GM18526 (cell line): ENCODE measurements around the gene KCNMB1.

Source experiments
- POLR2A ChIP-seq: IDR thresholded peaks from 3 replicates; pipeline ENCODE4 v1.6.1; 2011; ENCODE audit not compliant: insufficient read length; ENCODE audit errors: extremely low read depth

Gene KCNMB1, protein sequence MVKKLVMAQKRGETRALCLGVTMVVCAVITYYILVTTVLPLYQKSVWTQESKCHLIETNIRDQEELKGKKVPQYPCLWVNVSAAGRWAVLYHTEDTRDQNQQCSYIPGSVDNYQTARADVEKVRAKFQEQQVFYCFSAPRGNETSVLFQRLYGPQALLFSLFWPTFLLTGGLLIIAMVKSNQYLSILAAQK

GRCh38 chr5:170388818-170389549, at the start of gene KCNMB1:
TSS of gene KCNMB1 (minus strand) at chr5:170389367. CDS start at chr5:170385447, 3,920 bp downstream.
- TF ChIP-seq POLR2A, result no peak

- no peak for TF ChIP-seq POLR2A
Measured at GRCh38 chr5:170438581-170438980, 49.4 kb upstream of the KCNMB1 start.

- TF ChIP-seq POLR2A, result no peak
Measured at GRCh38 chr5:170437621-170438375, 48.6 kb upstream of the KCNMB1 start.

GRCh38 chr5:170436335-170436734, 47.2 kb upstream of the KCNMB1 start:
- TF ChIP-seq POLR2A, result no peak

DNA sequence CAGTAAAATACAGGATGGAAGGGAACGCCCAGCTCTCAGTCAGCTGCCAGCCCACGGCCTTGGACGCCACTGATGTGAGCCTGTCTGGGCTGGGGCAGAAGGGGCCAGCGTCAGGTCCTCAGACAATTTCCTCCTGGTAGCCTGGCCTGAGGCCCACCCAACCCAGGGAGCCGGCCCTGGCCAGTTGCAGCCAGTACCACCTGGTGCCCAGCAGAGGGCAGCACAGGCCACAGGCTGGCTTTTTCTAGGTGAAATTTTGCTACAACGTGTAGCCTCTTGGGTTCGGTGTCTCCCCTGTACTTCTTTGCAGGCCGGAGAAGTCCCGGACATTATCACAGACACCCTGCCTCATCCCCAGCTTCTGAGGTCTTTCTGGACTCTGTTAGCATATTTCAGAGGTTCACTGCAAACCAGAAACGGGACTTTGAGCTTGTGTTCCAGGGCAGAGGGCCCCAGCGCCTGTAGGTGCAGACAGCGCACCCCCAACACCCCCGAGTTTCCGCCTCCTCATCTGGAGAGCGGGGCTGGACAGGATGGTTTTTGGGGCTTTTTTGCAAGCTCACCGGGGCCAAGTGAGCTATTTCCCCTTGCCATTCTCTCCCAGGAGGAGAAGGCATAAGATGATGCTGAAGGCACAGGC, 45.9 kb upstream of the KCNMB1 start:
- no peak for TF ChIP-seq POLR2A

GRCh38 chr5:170432669-170433068, 43.5 kb upstream of the KCNMB1 start:
- TF ChIP-seq POLR2A, result no peak

- no peak for TF ChIP-seq POLR2A
Measured at GRCh38 chr5:170431571-170431970, 42.4 kb upstream of the KCNMB1 start.

GRCh38 chr5:170430866-170431437, 41.8 kb upstream of the KCNMB1 start:
- TF ChIP-seq POLR2A, result no peak

- no peak for TF ChIP-seq POLR2A
Measured at GRCh38 chr5:170430256-170430655, 41.1 kb upstream of the KCNMB1 start.

DNA sequence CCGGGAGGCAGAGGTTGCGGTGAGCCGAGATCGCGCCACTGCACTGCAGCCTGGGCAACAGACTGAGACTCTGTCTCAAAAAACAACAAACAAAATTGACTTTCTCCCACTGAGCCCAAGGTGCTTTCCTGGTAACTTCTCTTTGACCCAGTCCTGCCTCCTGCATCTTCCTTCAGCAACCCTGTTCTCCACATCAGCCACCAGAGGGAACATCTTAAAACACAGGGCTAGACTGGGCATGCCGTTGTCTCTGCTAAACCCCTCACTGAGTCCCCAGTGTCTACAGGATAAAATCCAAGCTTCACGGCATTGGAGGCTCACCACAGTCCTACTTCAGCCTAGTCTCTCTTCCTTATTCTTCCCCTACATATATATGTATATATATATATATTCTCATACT, 39.8 kb upstream of the KCNMB1 start:
- no peak for TF ChIP-seq POLR2A

DNA sequence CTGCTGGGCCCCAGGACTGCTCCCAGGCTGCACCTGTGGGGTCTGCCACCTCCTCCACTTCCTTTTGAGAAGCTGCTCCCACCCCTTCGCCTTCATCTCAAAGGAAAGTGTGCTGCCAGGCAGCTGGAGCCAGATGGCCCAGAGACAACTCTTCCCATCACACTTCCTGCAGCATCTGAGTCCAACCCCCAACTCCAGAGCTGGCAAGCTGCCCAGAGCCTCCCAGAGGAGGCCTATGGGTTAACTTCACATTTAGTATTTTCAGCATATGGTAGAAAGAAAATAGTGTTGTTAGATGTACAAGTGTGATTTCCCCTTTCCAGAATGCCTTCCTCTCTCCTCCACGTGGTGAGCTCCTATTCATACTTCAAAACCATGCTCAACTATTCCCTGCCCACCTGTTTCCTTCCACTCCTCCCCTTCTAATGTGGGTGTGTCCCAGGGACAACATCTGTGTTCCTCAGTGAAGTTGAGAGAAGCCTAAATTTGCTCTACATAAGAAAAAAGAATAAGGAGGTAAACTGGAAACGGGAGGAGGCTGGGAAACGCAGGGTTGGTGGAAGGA, 38.6 kb upstream of the KCNMB1 start:
- TF ChIP-seq POLR2A, result no peak

- no peak for TF ChIP-seq POLR2A
Measured at GRCh38 chr5:170426786-170427185, 37.6 kb upstream of the KCNMB1 start.

DNA sequence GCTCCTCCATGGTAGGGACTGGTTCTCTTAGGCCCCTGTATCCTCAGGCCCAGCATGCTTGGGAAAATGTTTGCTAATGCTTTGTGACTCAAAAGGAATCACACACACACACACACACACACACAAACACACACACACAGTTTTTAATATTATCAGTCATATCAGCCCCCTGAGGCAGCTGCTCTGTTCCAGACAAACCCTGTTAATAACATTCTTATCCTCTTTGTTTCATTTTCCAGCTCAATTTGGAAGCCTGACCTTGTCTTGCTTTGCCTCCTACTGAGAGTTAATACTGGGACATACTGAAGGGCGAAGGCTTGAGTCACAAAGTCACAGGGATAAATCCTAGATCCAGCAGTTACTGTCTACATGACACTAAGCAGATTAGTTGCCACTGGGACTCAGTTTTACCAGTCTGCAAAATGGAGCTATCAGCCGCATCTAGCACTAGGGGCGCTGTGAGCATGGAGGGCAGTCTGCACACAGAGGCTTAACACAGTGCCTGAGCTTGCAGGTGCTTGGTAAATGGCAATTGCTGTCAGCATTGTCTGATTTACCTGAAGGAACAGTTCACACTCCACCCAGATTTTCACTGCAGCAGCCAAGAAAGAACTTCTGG, 37.1 kb upstream of the KCNMB1 start:
- no peak for TF ChIP-seq POLR2A

DNA sequence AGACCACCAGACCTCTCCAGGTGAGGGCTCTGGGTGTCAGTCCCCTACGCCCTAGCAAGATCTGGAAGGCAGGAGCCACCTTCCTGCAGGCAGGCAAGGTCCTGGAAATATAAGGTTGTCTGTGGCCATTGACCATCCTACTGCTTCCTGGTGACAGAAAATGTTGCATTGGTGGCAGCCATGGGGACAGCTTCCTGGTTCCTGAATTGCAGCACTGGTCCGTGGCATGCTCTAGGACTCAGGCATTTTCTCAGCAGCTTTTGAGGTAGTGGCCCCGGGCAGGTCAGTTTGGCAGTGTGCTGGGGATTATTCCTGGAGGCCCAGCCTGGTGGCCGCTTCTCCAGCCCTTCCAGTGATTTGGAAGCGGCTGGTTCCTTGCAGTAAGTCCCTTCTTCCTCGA, 36.6 kb upstream of the KCNMB1 start:
- TF ChIP-seq POLR2A, result no peak
